HCEC 1CT (cell line): ENCODE data around the gene LIF.
"Not testable (repeated sequence)": the region's sequence is repeated elsewhere in the genome, so short reads cannot be mapped to it uniquely, and the experiment has no call there.

Experiments
- DNase-seq: peaks from one replicate; pipeline ENCODE4 v3.0.0-alpha.2; 2017

The LIF gene

GRCh38 chr22:30224161-30224857 is 22.2 kb downstream of the LIF start:
- no peak for DNase-seq

DNA sequence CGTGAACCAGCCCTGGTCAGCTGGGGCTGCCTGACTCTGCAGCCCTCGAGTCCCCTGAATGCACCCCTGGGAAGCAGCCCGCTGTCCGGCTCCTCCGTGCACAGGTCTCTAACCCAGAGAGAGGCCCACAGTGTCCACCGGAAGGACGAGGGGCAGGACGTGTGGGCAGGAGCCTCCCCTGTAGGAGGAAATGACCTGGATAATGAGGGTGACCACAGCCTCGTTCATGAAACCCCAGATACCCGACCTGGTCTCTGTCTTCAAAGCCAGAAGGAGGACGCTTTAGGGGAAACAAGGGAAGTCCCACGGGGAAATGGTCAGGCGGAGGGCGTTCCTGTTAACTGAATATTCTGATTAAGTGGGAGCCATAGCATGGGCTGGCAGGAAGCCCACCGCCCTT is 23.3 kb downstream of the LIF start:
- no peak for DNase-seq

DNA sequence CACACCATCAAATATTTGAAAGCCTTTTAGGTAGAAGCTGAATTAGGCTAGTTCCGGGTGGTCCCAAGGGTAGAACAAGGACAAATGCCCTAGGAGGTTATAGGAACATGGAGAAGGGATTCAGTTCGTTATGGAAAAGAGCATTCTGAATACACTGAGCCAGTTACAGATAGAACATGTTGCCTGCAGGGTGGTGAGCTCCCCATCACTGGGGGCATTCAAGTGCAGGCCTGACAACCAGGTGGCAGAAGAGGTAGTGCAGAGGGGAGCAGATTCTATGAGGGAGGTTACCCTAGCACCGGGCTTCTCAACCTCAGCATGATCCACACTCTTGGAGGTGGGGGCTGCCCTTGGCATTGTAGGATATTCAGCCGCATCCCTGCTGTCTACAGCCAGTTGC is 24.2 kb downstream of the LIF start:
- no peak for DNase-seq

- no peak for DNase-seq
Measured at GRCh38 chr22:30221121-30221992, 25.2 kb downstream of the LIF start.

DNA sequence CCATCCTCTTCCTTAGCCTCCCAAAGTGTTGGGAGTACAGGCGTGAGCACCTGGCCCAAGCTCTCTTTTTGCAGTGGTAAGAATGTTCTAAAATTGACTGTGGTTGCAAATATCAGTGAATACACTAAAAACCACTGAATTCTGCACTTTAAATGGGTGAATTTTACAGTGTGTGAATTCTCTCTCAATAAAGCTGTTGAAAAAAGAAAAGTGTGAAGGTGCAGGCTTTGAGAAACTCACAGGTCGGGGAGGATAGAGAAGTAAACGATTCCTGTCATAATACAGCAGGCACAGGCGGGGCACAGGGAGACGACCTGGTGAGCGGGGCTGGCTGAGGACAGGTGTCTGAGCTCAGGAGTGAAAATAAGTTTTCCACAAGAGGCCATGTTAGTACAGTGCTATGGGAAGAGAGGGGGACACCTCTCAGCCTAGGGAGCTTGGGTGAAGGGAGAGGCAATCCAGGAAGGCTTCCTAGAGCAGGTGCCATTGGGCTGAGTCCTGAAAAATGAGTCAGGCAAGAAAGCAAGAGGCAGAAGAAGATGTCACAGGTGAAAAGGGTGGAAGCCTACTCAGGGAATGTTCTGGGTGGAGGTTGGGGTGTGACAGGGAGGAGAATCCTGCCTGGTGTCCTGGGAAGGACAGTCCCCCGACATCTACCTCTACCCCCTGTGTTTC is 26.1 kb downstream of the LIF start:
- no peak for DNase-seq

DNA sequence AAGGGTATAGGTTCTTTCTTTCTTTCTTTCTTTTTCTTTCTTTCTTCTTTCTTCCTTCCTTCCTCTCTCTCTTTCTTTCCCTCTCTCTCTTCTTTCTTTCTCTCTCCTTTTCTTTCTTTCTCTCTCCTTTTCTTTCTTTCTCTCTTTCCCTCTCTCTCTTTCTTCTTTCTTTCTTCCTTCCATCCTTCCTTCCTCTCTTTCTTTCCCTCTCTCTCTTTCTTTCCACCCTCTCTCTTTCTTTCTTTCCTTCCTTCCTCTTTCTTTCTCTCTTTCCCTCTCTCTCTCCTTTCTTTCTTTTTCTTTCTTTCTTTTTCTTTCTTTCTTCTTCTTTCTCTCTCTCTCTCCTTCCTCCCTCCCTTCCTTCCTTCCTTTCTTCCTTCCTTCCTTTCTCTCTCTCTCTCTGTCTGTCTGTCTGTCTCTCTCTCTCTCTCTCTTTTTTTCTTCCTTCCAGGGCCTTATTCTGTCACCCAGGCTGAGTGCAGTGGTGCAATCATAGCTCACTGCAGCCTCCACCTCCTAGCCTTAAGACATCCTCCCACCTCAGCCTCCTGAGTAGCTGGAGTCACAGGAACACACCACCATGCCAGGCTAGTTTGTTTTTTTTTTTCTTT is 26.8 kb downstream of the LIF start:
- no peak for DNase-seq

GRCh38 chr22:30219049-30219654 is 27.4 kb downstream of the LIF start:
- DNase-seq, result no peak

DNA sequence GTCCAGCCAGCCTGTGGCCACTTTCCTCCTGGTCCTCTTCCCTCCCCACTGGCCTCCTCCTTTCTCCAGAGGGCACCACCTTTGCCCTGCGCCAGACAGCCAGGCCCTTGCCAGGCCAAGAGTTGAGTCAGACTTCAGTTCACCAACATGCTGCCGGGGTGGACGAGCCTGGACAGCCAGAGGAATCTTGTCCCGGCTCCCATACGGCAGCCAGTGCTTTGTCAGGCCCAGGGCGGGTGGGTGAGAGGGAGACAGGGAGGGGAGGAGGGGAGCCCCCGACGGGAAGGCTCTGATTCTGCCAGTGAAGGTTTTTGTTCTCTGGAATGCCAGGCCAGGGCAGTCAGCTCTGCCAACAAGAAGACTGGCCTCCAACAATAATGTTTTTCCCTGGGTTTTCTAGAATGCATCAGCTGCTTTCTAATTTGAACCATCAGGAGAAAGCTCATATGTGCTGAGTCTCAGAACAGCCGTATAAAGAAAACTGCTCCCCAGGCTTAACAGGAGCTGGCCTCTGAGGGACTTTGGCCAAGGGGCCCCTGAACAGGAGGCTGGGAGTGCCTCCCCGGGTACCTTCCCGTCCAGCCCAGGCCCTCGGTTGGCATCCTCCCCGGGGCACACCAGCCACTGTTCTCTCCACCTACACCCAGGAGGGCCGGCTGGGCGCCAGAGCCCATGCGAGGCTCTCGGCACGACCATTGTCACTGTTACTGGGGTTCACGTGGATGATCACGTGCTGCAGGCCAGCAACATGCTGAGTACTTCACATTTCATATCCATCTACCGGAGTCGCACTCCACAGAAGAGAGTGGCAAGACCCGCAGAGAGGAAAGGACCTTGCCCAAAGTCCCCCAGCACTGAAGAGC is 28.6 kb downstream of the LIF start:
- no peak for DNase-seq

- no peak for DNase-seq
Measured at GRCh38 chr22:30216710-30217109, 29.8 kb downstream of the LIF start.

DNA sequence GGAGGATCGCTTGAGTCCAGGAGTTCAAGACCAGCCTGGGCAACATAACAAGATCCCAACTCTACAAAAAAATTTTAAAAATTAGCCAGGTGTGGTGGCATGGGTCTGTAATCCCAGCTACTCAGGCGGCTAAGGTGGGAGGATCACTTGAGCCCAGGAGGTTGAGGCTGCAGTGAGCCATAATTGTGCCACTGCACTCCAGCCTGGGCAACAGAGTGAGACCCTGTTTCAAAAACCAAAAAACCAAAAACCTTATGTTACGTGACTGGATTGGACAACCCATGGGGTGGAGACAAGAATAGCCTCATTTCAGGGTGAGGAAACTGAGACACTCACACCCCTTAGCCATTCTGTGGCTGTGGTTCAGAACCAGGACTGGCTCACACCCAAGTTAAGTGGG is 30.3 kb downstream of the LIF start:
- DNase-seq, result not testable (repeated sequence)

- no peak for DNase-seq
Measured at GRCh38 chr22:30214703-30215407, 31.7 kb downstream of the LIF start.

GRCh38 chr22:30212996-30213441 is 33.5 kb downstream of the LIF start:
- no peak for DNase-seq

GRCh38 chr22:30212363-30212995 is 34.1 kb downstream of the LIF start:
- DNase-seq, result peak; percentile 96

DNA sequence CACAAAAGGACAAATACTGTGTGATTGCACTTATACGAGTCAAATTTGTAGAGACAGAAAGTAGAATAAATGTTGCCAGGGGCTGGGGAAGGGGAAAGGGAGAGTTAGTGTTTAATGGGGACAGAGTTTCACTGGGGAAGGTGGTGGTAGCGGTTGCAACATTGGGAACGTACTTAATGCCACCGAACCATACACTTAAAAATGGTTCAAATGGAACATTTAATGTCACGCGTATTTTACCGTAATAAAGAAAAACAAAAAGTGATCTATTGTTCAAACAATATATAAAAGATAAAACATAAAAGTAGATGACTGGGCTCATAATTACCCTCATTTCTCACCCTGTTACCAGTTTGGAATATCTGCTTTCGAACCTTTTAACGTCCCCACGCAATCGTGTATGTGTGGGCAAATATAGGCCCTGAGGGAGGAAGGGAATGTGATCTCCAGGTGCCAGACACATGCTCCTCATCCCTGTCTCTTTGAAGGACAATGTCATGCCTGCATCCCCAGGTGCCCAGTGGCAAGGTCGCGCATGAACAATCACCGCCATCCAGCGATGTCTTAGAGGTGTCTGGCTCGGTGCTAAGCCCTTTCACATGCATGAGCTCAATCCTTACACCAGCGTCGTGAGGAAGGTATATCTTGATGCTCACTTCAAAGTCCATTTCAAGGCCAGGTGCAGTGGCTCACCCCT is 35.3 kb downstream of the LIF start:
- DNase-seq, result no peak

GRCh38 chr22:30210235-30210909 is 36.2 kb downstream of the LIF start:
- DNase-seq, result no peak

DNA sequence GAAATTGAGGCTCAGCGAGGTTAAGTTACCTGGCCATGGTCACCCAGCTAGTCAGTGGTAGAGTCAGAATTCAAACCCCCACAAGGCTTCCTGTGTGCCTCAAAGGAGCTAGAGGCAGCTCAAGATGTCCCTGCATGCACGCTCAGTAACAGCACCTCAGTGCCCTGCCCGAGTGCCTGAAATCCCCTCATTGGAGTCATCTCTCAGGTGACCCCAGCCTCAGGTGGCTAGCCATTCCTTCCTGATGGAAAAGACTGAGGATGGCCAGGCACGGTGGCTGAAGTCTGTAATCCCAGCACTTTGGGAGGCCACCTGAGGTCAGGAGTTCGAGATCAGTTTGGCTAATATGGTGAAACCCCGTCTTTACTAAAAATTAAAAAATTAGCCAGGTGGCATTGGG is 36.9 kb downstream of the LIF start:
- no peak for DNase-seq

- peak; percentile 82 for DNase-seq
Measured at GRCh38 chr22:30208631-30209603, 37.6 kb downstream of the LIF start.

DNA sequence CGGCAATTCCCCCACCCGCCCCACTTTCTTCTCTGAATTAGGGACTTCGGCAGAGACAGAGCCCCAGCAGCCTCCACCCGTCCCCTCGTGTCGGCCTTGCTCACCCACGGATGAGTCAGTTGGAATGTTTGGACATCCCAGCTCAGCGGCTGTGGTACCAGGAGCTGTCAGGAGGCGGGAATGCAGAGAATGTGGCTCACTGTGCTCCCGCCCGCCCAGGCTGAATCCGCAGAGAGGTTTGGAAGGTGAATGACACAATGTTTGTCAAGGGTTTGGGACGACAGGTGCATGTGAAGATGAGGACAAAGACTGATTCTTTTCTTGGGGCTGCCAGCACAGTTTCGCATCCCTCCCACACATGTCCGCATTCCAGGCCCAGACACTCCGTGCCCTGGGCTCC is 39.6 kb downstream of the LIF start:
- DNase-seq, result peak; percentile 97
